ENCODE measurements around the gene SRP72. TPM values are rescaled to one million over a fixed set of nuclear protein-coding genes. Genes with fewer than 3 reads are reported as not detected.

The SRP72 gene
- polyA plus RNA-seq, 1 donor (not counting 4 experiments of a cell fraction or from before 2014, with no cell fraction given): 126 TPM

GRCh38 chr4:56460085-56460484, 7.3 kb upstream of the SRP72 start:
- no peak for DNase-seq (ENCODE audit: low read depth, low spot score)
- peaks cover 11 to 17% of the 10 kb centered on the region in 2 experiments for H3K36me3 ChIP-seq (ENCODE audit: control insufficient read depth in 2 of 2, extremely low read depth in 1 of 2, insufficient read depth in 2 of 2, low read length in 2 of 2)

GRCh38 chr4:56462157-56462556, 5.3 kb upstream of the SRP72 start:
- Histone ChIP-seq H3K9me3 (ENCODE audit: control insufficient read depth, low read depth, low read length) (no peaks in the 10 kb centered on the region), H3K36me3 (ENCODE audit: control insufficient read depth in 2 of 2, extremely low read depth in 1 of 2, insufficient read depth in 2 of 2, low read length in 2 of 2) (peaks cover 8 to 14% of the 10 kb centered on the region in 2 experiments)

More at GRCh38 chr4:56460085-56460484, 7.3 kb upstream of the SRP72 start:
- Histone ChIP-seq H3K27ac (ENCODE audit: control insufficient read depth, insufficient read depth, low read length) (peak overlapping the region; percentile 55), H3K4me3 (ENCODE audit: control insufficient read depth in 2 of 3, extremely low read depth in 1 of 3, insufficient read depth in 2 of 3, low read depth in 1 of 3, low read length in 3 of 3) (no peak overlapping the region), H2AFZ (ENCODE audit: control insufficient read depth, low read length) (no peak overlapping the region), H3K4me1 (ENCODE audit: control insufficient read depth, extremely low read depth, insufficient read depth, low read length) (peaks cover 6% of the 10 kb centered on the region), H4K20me1 (ENCODE audit: control insufficient read depth, extremely low read depth, insufficient read depth, low read length) (no peaks in the 10 kb centered on the region), H3K79me2 (ENCODE audit: control insufficient read depth, insufficient read depth, low read length) (peaks cover 15% of the 10 kb centered on the region), H3K4me2 (ENCODE audit: control insufficient read depth, extremely low read depth, insufficient read depth, low read depth, low read length) (no peak overlapping the region), H3K9me3 (ENCODE audit: control insufficient read depth, low read depth, low read length) (no peaks in the 10 kb centered on the region), H3K27me3 (ENCODE audit: control insufficient read depth, extremely low read depth, insufficient read depth, low read length) (no peaks in the 10 kb centered on the region), H3K9me1 (ENCODE audit: control insufficient read depth, extremely low read depth, insufficient read depth, low read length) (no peaks in the 10 kb centered on the region), H3K9ac (ENCODE audit: control insufficient read depth, extremely low read depth, insufficient read depth, low read length) (no peak overlapping the region)
- no peak for FAIRE-seq
- dilution Hi-C loops (cut with MboI; ENCODE audit: extremely low pct_ligation_motif_present, low sequenced_read_pairs): no loop called here
- no peak for TF ChIP-seq EZH2 (IDR thresholded peaks at IDR 0.05; ENCODE audit: low read length)
- no peak for TF ChIP-seq CTCF (optimal IDR thresholded peaks at IDR 0.05 in 1 of 3, IDR thresholded peaks at IDR 0.05 in 1 of 3, conservative IDR thresholded peaks at IDR 0.05 in 1 of 3; ENCODE audit: extremely low read depth in 1 of 3, insufficient read depth in 2 of 3, low read length in 3 of 3)

More at GRCh38 chr4:56462157-56462556, 5.3 kb upstream of the SRP72 start:
- Histone ChIP-seq H3K4me2 (ENCODE audit: control insufficient read depth, extremely low read depth, insufficient read depth, low read depth, low read length) (no peak overlapping the region), H4K20me1 (ENCODE audit: control insufficient read depth, extremely low read depth, insufficient read depth, low read length) (no peaks in the 10 kb centered on the region), H3K79me2 (ENCODE audit: control insufficient read depth, insufficient read depth, low read length) (peaks cover 33% of the 10 kb centered on the region), H3K4me3 (ENCODE audit: control insufficient read depth in 2 of 3, extremely low read depth in 1 of 3, insufficient read depth in 2 of 3, low read depth in 1 of 3, low read length in 3 of 3) (no peak overlapping the region), H3K9me1 (ENCODE audit: control insufficient read depth, extremely low read depth, insufficient read depth, low read length) (no peaks in the 10 kb centered on the region), H3K27ac (ENCODE audit: control insufficient read depth, insufficient read depth, low read length) (peak overlapping the region; percentile 3), H3K27me3 (ENCODE audit: control insufficient read depth, extremely low read depth, insufficient read depth, low read length) (no peaks in the 10 kb centered on the region), H3K4me1 (ENCODE audit: control insufficient read depth, extremely low read depth, insufficient read depth, low read length) (peaks cover 16% of the 10 kb centered on the region), H2AFZ (ENCODE audit: control insufficient read depth, low read length) (no peak overlapping the region), H3K9ac (ENCODE audit: control insufficient read depth, extremely low read depth, insufficient read depth, low read length) (no peak overlapping the region)
- FAIRE-seq (no peak), DNase-seq (ENCODE audit: low read depth, low spot score) (no peak)
- dilution Hi-C loops (cut with MboI; ENCODE audit: extremely low pct_ligation_motif_present, low sequenced_read_pairs): no loop called here
- TF ChIP-seq EZH2 (IDR thresholded peaks at IDR 0.05; ENCODE audit: low read length) (no peak), CTCF (optimal IDR thresholded peaks at IDR 0.05 in 1 of 3, IDR thresholded peaks at IDR 0.05 in 1 of 3, conservative IDR thresholded peaks at IDR 0.05 in 1 of 3; ENCODE audit: extremely low read depth in 1 of 3, insufficient read depth in 2 of 3, low read length in 3 of 3) (no peak)

Measured in keratinocyte (primary cell).